GM12878 (cell line): ENCODE measurements around the gene HRH2. TPM values are rescaled to one million over a fixed set of nuclear protein-coding genes. Genes with fewer than 3 reads are reported as not detected.

ENCODE experiments used
- ATAC-seq: fragments of 200-7000 bp; cut with Tn5 transposase; 3 replicates; pipeline ENCODE4 v1.9.1; 2020; ENCODE audit warnings: mild to moderate bottlenecking, moderate library complexity
- BruUV-seq: library from RNA; stranded (reverse); fragments of 400-500 nt; replicated peaks from 2 replicates; lab custom pipeline; 2021; lab: Mats Ljungman, UMichigan
- CTCF ChIA-PET: fragments of 300-600 bp; sonication (Branson Sonifier 250); formaldehyde crosslinking; extraction: SDS; loops from one replicate; lab custom pipeline; 2021; ENCODE audit warnings: inconsistent platforms; lab: Yijun Ruan, JAX
- POLR2A ChIA-PET: fragments of 350-600 bp; formaldehyde crosslinking; extraction: SDS; loops from one replicate; lab custom pipeline; 2021; ENCODE audit warnings: inconsistent platforms; lab: Charles Lee
- RAD21 ChIA-PET: fragments of 300-600 bp; sonication (Branson Sonifier 250); formaldehyde crosslinking; loops from one replicate; lab custom pipeline; 2023; ENCODE audit warnings: antibody characterized with exemption; ENCODE audit not compliant: unreplicated experiment; lab: Charles Lee
- SMC1A ChIA-PET: fragments of 300-600 bp; sonication (Branson Sonifier 250); formaldehyde crosslinking; loops from one replicate; lab custom pipeline; 2023; ENCODE audit not compliant: unreplicated experiment, uncharacterized antibody; lab: Charles Lee
- DNase-seq: peaks from one replicate; pipeline ENCODE4 v3.0.0-alpha.2; 2011; ENCODE audit warnings: low read depth, low spot score
- FAIRE-seq: peaks from 3 replicates; lab custom pipeline; 2011; peaks lifted over from hg19 to GRCh38; lab: Jason Lieb, UNC
- H2AFZ ChIP-seq: 2 replicates; pipeline ENCODE4 v1.6.0; 2011; ENCODE audit warnings: low read depth, low read length, control low read depth; ENCODE audit not compliant: control insufficient read depth
- H3K27ac ChIP-seq: 2 replicates; pipeline ENCODE4 v1.5.1; 2011; ENCODE audit warnings: control low read depth; ENCODE audit not compliant: control insufficient read depth, insufficient read depth
- H3K27me3 ChIP-seq, 2 experiments: replicated peaks in 1 of 2; 2 replicates each; pipeline versions ENCODE4 v1.6.0 to v1.6.1; 2011; ENCODE audit warnings: low read length in 1 of 2; ENCODE audit not compliant: control insufficient read depth in 2 of 2, insufficient read depth in 2 of 2
- H3K36me3 ChIP-seq, 2 experiments: 2 replicates each; pipeline ENCODE4 v1.5.1; 2011; ENCODE audit warnings: low read length in 1 of 2; ENCODE audit not compliant: control insufficient read depth in 2 of 2, insufficient read depth in 2 of 2
- H3K4me1 ChIP-seq: 2 replicates; pipeline ENCODE4 v1.6.1; 2011; ENCODE audit warnings: mild to moderate bottlenecking, low read length, moderate library complexity, mixed read lengths; ENCODE audit not compliant: control insufficient read depth, insufficient read depth
- H3K4me2 ChIP-seq: 2 replicates; pipeline ENCODE4 v1.6.0; 2011; ENCODE audit warnings: control low read depth; ENCODE audit not compliant: control insufficient read depth, insufficient read depth
- H3K4me3 ChIP-seq: fragments of 200-600 bp; sonication (generic); 2 replicates; pipeline ENCODE4 v1.5.1; 2016
- H3K79me2 ChIP-seq: 2 replicates; pipeline ENCODE4 v1.6.0; 2011; ENCODE audit warnings: low read length; ENCODE audit not compliant: control insufficient read depth, insufficient read depth
- H3K9ac ChIP-seq: 2 replicates; pipeline ENCODE4 v1.8.0; 2011; ENCODE audit warnings: low read length, control low read depth, mixed read lengths; ENCODE audit not compliant: control insufficient read depth, insufficient read depth
- H3K9me3 ChIP-seq: replicated peaks from 3 replicates; pipeline ENCODE4 v1.5.1; 2011; ENCODE audit warnings: mild to moderate bottlenecking, low read length; ENCODE audit not compliant: control insufficient read depth, insufficient read depth
- H4K20me1 ChIP-seq: 2 replicates; pipeline ENCODE4 v1.6.0; 2011; ENCODE audit not compliant: control insufficient read depth, insufficient read depth
- BRCA1 ChIP-seq: IDR thresholded peaks from 2 replicates; pipeline ENCODE4 v1.6.1; 2011; ENCODE audit warnings: low read depth, low read length, improper control_type of control experiment
- HDAC6 ChIP-seq: fragments of 200-600 bp; sonication (generic); IDR thresholded peaks from one replicate; pipeline ENCODE4 v1.8.0; 2017; ENCODE audit warnings: antibody characterized with exemption; ENCODE audit not compliant: unreplicated experiment
- JUND ChIP-seq: IDR thresholded peaks from 2 replicates; pipeline ENCODE4 v1.6.1; 2012; ENCODE audit warnings: low read depth, mild to moderate bottlenecking, low read length, improper control_type of control experiment, moderate library complexity
- KDM1A ChIP-seq: fragments of 200-600 bp; sonication (generic); IDR thresholded peaks from 2 replicates; pipeline ENCODE4 v1.6.1; 2016; ENCODE audit warnings: borderline replicate concordance
- LARP7 ChIP-seq: fragments of 450-650 bp; IDR thresholded peaks from 2 replicates; pipeline ENCODE4 v1.6.1; 2017; ENCODE audit warnings: mild to moderate bottlenecking
- MEF2A ChIP-seq: IDR thresholded peaks from 2 replicates; pipeline ENCODE4 v1.6.1; 2011; ENCODE audit warnings: low read depth, mild to moderate bottlenecking, low read length, moderate library complexity; ENCODE audit not compliant: insufficient read depth
- MYC ChIP-seq: IDR thresholded peaks from 2 replicates; pipeline ENCODE4 v1.6.1; 2011; ENCODE audit warnings: mild to moderate bottlenecking, low read length, moderate library complexity, inconsistent platforms; ENCODE audit not compliant: insufficient read depth, insufficient replicate concordance, insufficient read length, severe bottlenecking
- RAD51 ChIP-seq: fragments of 450-650 bp; IDR thresholded peaks from 2 replicates; pipeline ENCODE4 v1.6.1; 2016; ENCODE audit warnings: moderate library complexity, mild to moderate bottlenecking, inconsistent platforms
- SMAD1 ChIP-seq: fragments of 450-650 bp; IDR thresholded peaks from 2 replicates; pipeline ENCODE4 v1.6.1; 2018; ENCODE audit warnings: mild to moderate bottlenecking, low read depth; ENCODE audit not compliant: partially characterized antibody
- WRNIP1 ChIP-seq: IDR thresholded peaks from 2 replicates; pipeline ENCODE4 v1.6.1; 2011; ENCODE audit warnings: low read depth, low read length, improper control_type of control experiment, borderline replicate concordance
- WGBS: methylation state at CpG from one replicate; pipeline ENCODE4 v1.1.6; 2016; ENCODE audit warnings: low lambda C conversion rate; ENCODE audit not compliant: insufficient replicate concordance, insufficient coverage; ENCODE audit errors: missing lambda C conversion rate; 5-methylcytosine and 5-hydroxymethylcytosine counted together
- in situ Hi-C: fragments of 300-500 bp; cut with MboI; formaldehyde crosslinking; loops from 9 replicates; pipeline ENCODE4 v1.14.3; 2018; ENCODE audit warnings: mixed read lengths
- intact Hi-C: fragments of 100-400 bp; cut with micrococcal nuclease; formaldehyde crosslinking; loops from one replicate; pipeline ENCODE4 v1.14.2; 2022; ENCODE audit not compliant: unreplicated experiment
- polyA plus RNA-seq, 11 experiments: library from polyadenylated mRNA; depleted of rRNA in 4 of 11; unstranded in 6 of 11; stranded (reverse) in 5 of 11; fragments of >200 nt; fragmentation: Nextera tagmentation in 4 of 11; fragmentation: Illumina TruSeq in 1 of 11; extraction: Ambion mirVana in 4 of 11; extraction: Trizol in 1 of 11; gene quantifications; 1 replicate in 1 of 11; 2 replicates in 10 of 11; pipeline versions ENCODE4 v1.2.1 to v1.2.3, GENCODE V29; 2011 to 2016; ENCODE audit warnings: inconsistent platforms in 2 of 11, missing spikeins in 2 of 11, low read depth in 1 of 11
- total RNA-seq, 4 experiments: library from RNA; depleted of rRNA in 3 of 4; stranded (reverse); fragments of >200 nt in 3 of 4; fragmentation: Illumina TruSeq in 1 of 4; extraction: Trizol in 1 of 4; gene quantifications; 2 replicates each; pipeline versions ENCODE4 v1.2.1 to v1.2.3, GENCODE V29; 2013 to 2021
- TF ChIP-seq, protein P1 (sequence below): fragments of 450-650 bp; IDR thresholded peaks from 2 replicates; pipeline ENCODE4 v1.6.1; 2018; ENCODE audit warnings: mild to moderate bottlenecking, low read depth, moderate library complexity; ENCODE audit not compliant: partially characterized antibody
- TF ChIP-seq, protein P2 (sequence below): fragments of 450-650 bp; IDR thresholded peaks from 2 replicates; pipeline ENCODE4 v1.6.1; 2017; ENCODE audit warnings: antibody characterized with exemption, mild to moderate bottlenecking, moderate library complexity
- TF ChIP-seq, protein P3 (sequence below): IDR thresholded peaks from 2 replicates; pipeline ENCODE4 v1.6.1; 2012; ENCODE audit warnings: low read depth, low read length, improper control_type of control experiment

HRH2 gene
- total and polyA plus RNA-seq, 10 of the 15 experiments (the other 5 are each of a cell fraction or from before 2014, with no cell fraction given), result 0.01 to 0.05 (median 0.03) TPM; not detected in 7

DNA sequence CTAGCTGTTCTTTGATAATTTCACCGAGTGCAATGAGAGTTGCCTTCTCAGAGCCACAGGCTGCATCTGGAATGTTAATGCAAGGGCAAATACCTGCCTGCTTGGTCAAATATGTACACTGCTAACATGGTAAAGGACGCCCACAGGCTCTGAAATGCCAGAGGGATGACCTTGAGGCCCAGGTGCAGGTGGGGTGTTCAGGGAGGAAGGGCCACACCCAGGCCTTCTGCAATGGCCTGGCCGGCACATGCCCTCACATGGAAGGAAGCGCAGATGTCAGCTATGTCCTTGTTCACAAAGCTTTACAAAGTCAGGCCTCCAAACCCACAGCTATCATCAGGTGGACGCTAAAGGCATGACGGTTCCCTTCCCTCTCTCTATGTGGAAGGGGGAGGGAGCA, 48.6 kb downstream of the HRH2 start:
- no peaks in the 10 kb centered on the region for H3K4me1 ChIP-seq
- BruUV-seq, result no TSS peak
- in situ Hi-C loops, result no loop called here
- POLR2A ChIA-PET, result no interaction called here
- H3K27ac ChIP-seq, result no peak overlapping the region
- CTCF ChIA-PET, result no interaction called here
- DNase-seq (no peak), ATAC-seq (no peak), FAIRE-seq (no peak)
- H3K4me3 ChIP-seq, result no peak overlapping the region
- H2AFZ ChIP-seq, result no peak overlapping the region
- no peak overlapping the region for H3K9ac ChIP-seq
- 0 out of 4 replicates have a peak, but pooled peaks cover 0 to 4% of the 10 kb centered on the region in 2 experiments for H3K27me3 ChIP-seq
- intact Hi-C loops, result no loop called here
- no peak for TF ChIP-seq SMAD1
- TF ChIP-seq, protein P1, sequence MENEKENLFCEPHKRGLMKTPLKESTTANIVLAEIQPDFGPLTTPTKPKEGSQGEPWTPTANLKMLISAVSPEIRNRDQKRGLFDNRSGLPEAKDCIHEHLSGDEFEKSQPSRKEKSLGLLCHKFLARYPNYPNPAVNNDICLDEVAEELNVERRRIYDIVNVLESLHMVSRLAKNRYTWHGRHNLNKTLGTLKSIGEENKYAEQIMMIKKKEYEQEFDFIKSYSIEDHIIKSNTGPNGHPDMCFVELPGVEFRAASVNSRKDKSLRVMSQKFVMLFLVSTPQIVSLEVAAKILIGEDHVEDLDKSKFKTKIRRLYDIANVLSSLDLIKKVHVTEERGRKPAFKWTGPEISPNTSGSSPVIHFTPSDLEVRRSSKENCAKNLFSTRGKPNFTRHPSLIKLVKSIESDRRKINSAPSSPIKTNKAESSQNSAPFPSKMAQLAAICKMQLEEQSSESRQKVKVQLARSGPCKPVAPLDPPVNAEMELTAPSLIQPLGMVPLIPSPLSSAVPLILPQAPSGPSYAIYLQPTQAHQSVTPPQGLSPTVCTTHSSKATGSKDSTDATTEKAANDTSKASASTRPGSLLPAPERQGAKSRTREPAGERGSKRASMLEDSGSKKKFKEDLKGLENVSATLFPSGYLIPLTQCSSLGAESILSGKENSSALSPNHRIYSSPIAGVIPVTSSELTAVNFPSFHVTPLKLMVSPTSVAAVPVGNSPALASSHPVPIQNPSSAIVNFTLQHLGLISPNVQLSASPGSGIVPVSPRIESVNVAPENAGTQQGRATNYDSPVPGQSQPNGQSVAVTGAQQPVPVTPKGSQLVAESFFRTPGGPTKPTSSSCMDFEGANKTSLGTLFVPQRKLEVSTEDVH, result no peak
- TF ChIP-seq MYC, result no peak
- TF ChIP-seq LARP7, result no peak
- no peak for TF ChIP-seq JUND
- TF ChIP-seq MEF2A, result no peak
- no peak for TF ChIP-seq BRCA1
- TF ChIP-seq, protein P2, sequence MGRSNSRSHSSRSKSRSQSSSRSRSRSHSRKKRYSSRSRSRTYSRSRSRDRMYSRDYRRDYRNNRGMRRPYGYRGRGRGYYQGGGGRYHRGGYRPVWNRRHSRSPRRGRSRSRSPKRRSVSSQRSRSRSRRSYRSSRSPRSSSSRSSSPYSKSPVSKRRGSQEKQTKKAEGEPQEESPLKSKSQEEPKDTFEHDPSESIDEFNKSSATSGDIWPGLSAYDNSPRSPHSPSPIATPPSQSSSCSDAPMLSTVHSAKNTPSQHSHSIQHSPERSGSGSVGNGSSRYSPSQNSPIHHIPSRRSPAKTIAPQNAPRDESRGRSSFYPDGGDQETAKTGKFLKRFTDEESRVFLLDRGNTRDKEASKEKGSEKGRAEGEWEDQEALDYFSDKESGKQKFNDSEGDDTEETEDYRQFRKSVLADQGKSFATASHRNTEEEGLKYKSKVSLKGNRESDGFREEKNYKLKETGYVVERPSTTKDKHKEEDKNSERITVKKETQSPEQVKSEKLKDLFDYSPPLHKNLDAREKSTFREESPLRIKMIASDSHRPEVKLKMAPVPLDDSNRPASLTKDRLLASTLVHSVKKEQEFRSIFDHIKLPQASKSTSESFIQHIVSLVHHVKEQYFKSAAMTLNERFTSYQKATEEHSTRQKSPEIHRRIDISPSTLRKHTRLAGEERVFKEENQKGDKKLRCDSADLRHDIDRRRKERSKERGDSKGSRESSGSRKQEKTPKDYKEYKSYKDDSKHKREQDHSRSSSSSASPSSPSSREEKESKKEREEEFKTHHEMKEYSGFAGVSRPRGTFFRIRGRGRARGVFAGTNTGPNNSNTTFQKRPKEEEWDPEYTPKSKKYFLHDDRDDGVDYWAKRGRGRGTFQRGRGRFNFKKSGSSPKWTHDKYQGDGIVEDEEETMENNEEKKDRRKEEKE, result no peak
- TF ChIP-seq, protein P3, sequence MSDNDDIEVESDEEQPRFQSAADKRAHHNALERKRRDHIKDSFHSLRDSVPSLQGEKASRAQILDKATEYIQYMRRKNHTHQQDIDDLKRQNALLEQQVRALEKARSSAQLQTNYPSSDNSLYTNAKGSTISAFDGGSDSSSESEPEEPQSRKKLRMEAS, result no peak
- no peak for TF ChIP-seq KDM1A
- no peak for TF ChIP-seq RAD51
- TF ChIP-seq WRNIP1, result no peak
- no peak for TF ChIP-seq HDAC6
- 30% methylated on average over 6 of the region's 6 CpGs for WGBS
- RAD21 ChIA-PET, result no interaction called here
- no peak overlapping the region for H3K4me2 ChIP-seq
- no peaks in the 10 kb centered on the region for H3K79me2 ChIP-seq
- no peaks in the 10 kb centered on the region for H4K20me1 ChIP-seq
- SMC1A ChIA-PET, result no interaction called here
- no peaks in the 10 kb centered on the region for H3K36me3 ChIP-seq
- no peaks in the 10 kb centered on the region for H3K9me3 ChIP-seq
